Psoas muscle (tissue), 8 donors: Measurements from ENCODE around the gene TUBG1. TPM values are rescaled to one million over a fixed set of nuclear protein-coding genes. Genes with fewer than 3 reads are reported as not detected.
"Not testable (repeated sequence)": the region's sequence is repeated elsewhere in the genome, so short reads cannot be mapped to it uniquely, and the experiment has no call there.

Experiments
- ATAC-seq, 4 donors: fragments of 200-7000 bp; cut with Tn5 transposase; one replicate each; pipeline ENCODE4 v1.9.1; 2020; ENCODE audit warnings: moderate library complexity in 3 of 4, mild to moderate bottlenecking in 2 of 4
- DNase-seq, 2 donors: peaks; one replicate each; pipeline ENCODE4 v3.0.0-alpha.2; 2020
- H3K27ac ChIP-seq: fragments of 200-600 bp; one replicate; pipeline ENCODE4 v1.8.0; 2022
- H3K27me3 ChIP-seq, 3 donors: fragments of 200-600 bp in 1 of 3; one replicate each; pipeline versions ENCODE4 v1.6.1 to v1.8.0; 2013 to 2022; ENCODE audit warnings: low read length in 2 of 3, mild to moderate bottlenecking in 2 of 3, moderate library complexity in 1 of 3; ENCODE audit not compliant: insufficient read depth in 3 of 3
- H3K36me3 ChIP-seq, 2 donors: fragments of 200-600 bp in 1 of 2; one replicate each; pipeline versions ENCODE4 v1.6.1 to v1.8.0; 2013 to 2022; ENCODE audit warnings: low read depth in 1 of 2, mild to moderate bottlenecking in 1 of 2, moderate library complexity in 1 of 2; ENCODE audit not compliant: insufficient read depth in 1 of 2
- H3K4me1 ChIP-seq: fragments of 200-600 bp; one replicate; pipeline ENCODE4 v1.8.0; 2022
- H3K4me3 ChIP-seq: fragments of 200-600 bp; one replicate; pipeline ENCODE4 v1.8.0; 2022; ENCODE audit warnings: mild to moderate bottlenecking
- H3K9me3 ChIP-seq: fragments of 200-600 bp; one replicate; pipeline ENCODE4 v1.8.0; 2022
- WGBS, 3 donors: extraction: QIAGEN DNeasy Blood & Tissue Kit; methylation state at CpG; one replicate each; pipeline versions ENCODE4 v1.1.6 to v1.1.7; 2013; 5-methylcytosine and 5-hydroxymethylcytosine counted together
- intact Hi-C, 2 donors: fragments of 100-400 bp; cut with DNase I; formaldehyde crosslinking; loops; one replicate each; pipeline versions ENCODE4 v1.11.0 to v1.14.2; 2022
- polyA plus RNA-seq, 3 donors: library from polyadenylated mRNA; stranded (reverse); fragments of 200-250 nt; gene quantifications; one replicate each; pipeline ENCODE4 v1.2.3, GENCODE V29; 2013
- total RNA-seq, 4 donors: library from RNA; stranded (reverse); fragmentation: NEBNext Ultra II Directional in 2 of 4; extraction: Animal tissue kit (Norgen Biotek cat#: 25700) in 2 of 4; gene quantifications; one replicate each; pipeline versions ENCODE4 v1.2.1 to v1.2.4, GENCODE V29; 2021 to 2023
- TF ChIP-seq, protein P1 (sequence below): fragments of 200-600 bp; IDR thresholded peaks from one replicate; pipeline ENCODE4 v1.8.0; 2022; ENCODE audit warnings: antibody characterized with exemption
- donor health status: healthy with polysubstance abuse.
- donor health status: DM: no; HTN: no; CAD: no; lungs with moderate emphysema.
- donor health status: Bipolar disorder and iron deficiency.
- donor health status: healthy.
- donor health status: DM: yes; HTN: yes; CAD: no.
- donor health status: DM: no; HTN: no; CAD: no.
- donor health status: DM: no; HTN: no; CAD: no.
- donor health status: DM: yes; HTN: yes; CAD: no.

TUBG1 gene
- total and polyA plus RNA-seq, 7 donors: 46.9 to 90.2 (median 68.8) TPM

DNA sequence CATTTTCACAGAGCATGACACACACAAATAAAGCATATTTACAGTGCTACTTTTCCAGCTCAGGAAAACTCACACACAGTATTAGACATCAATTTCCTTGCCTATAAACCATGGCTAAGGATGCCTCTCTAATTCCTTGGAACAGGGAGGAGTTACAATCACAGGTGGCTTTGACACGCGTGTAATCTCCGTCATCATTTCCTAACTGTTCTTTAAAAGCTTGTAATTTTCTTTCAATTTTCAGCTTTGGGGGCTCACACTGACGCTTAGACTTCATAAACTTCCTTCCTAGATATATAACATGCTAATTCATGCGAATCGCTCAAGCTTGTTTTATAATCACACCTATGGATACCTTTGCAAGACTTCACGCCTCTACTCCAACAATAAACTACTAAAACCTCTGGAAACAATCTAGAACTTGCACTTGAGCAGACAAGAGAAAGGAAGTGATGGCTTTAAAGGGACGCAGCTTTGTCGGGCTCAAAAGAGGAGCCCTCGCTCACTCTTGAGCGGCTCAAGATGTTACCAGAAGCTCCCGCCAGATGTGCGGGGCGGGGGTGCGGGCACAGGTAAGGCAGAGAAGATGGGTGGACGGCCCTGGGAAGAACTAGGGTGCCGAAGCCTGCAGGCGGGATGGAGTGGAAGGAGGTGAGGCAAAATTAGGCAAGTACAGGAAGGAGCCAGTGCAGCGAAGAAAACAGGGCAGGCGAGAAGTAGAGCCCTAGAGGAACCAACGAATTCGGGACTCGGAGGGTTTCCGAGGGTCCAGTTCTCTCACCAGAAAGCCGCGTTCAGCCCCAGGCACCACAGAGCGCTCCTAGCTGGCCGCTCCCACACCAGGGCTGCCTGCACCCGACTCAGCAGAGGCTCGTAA is 940 bp upstream of the TUBG1 start:
- DNase-seq (peak in 1 of 2 donors; percentile 57), ATAC-seq (peak; percentile 54 to 73 (median 62))
- Histone ChIP-seq H3K9me3 (no peaks in the 10 kb centered on the region), H3K4me1 (peaks cover 40% of the 10 kb centered on the region), H3K27ac (peak overlapping the region; percentile 90), H3K27me3 (no peaks in the 10 kb centered on the region), H3K36me3 (peaks cover 10 to 34% of the 10 kb centered on the region in 2 donors), H3K4me3 (peak overlapping the region; percentile 79)
- TF ChIP-seq, protein P1, sequence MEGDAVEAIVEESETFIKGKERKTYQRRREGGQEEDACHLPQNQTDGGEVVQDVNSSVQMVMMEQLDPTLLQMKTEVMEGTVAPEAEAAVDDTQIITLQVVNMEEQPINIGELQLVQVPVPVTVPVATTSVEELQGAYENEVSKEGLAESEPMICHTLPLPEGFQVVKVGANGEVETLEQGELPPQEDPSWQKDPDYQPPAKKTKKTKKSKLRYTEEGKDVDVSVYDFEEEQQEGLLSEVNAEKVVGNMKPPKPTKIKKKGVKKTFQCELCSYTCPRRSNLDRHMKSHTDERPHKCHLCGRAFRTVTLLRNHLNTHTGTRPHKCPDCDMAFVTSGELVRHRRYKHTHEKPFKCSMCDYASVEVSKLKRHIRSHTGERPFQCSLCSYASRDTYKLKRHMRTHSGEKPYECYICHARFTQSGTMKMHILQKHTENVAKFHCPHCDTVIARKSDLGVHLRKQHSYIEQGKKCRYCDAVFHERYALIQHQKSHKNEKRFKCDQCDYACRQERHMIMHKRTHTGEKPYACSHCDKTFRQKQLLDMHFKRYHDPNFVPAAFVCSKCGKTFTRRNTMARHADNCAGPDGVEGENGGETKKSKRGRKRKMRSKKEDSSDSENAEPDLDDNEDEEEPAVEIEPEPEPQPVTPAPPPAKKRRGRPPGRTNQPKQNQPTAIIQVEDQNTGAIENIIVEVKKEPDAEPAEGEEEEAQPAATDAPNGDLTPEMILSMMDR: no peak
- WGBS, 3 donors: 0 to 1% (median 1%) methylated on average over 24 to 30 of the region's 30 CpGs
- intact Hi-C loops: no loop called here

DNA sequence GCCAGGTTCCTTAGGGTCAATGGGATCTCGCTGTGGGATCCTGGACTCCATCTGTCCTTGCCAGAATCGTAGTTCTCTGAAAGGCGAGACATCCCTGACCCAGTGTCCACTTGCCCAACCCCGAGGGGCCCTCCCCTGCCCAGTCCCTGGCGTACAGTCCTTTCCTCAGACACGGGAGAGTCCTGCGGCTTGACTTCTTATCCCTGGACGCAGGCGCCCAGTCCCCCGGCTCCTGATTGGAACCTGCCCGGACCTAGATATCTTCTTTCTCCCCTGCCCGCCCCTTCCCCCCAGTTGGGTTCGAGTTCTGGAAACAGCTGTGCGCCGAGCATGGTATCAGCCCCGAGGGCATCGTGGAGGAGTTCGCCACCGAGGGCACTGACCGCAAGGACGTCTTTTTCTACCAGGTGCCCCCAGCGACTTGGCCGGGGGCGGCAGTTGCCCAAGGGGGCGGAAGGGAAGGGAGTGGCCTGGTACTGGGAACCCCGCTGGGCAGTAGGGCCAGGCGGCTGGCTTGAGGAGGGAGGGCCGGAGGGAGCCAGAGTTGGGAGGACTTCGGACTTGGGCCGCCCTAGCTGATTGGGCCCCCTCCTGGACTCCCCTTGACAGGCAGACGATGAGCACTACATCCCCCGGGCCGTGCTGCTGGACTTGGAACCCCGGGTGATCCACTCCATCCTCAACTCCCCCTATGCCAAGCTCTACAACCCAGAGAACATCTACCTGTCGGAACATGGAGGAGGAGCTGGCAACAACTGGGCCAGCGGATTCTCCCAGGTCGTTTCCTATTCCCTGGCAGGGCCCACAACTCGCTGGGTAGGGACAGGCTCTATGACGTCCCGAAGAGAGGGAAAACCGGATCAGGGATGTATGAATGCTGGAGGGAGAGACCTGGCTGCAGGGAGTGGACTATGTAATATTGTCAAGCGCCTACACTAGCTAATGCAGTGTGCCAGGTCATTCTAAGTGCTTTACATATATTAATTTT is 625 bp downstream of the TUBG1 start:
- 6 to 11% (median 10%) methylated on average over 34 to 35 of the region's 42 CpGs for WGBS, 3 donors
- intact Hi-C loops: not testable (repeated sequence)

GRCh38 chr17:42612013-42612412 is 2.5 kb downstream of the TUBG1 start:
- TF ChIP-seq, protein P1: no peak
- Histone ChIP-seq H3K27ac (no peak overlapping the region), H3K4me3 (no peak overlapping the region), H3K9me3 (no peaks in the 10 kb centered on the region), H3K27me3 (no peaks in the 10 kb centered on the region), H3K4me1 (peaks cover 23% of the 10 kb centered on the region), H3K36me3 (peaks cover 10 to 52% of the 10 kb centered on the region in 2 donors)
- DNase-seq: no peak
- WGBS, 3 donors: 88 to 95% (median 90%) methylated on average over 4 of the region's 4 CpGs
- intact Hi-C loops: no loop called here
- no peak for ATAC-seq

More for the DNA sequence above, 625 bp downstream of the TUBG1 start:
- peaks cover 35% of the 10 kb centered on the region for H3K4me1 ChIP-seq
- not testable (repeated sequence) for H3K27me3 ChIP-seq, H3K9me3 ChIP-seq
- DNase-seq: peak; percentile 72
- H3K36me3 ChIP-seq: peaks cover 10 to 38% of the 10 kb centered on the region in 2 donors
- H3K4me3 ChIP-seq: peak overlapping the region; percentile 79
- ATAC-seq: peak; percentile 55 to 62 (median 56)
- peak overlapping the region; percentile 90 for H3K27ac ChIP-seq

DNA sequence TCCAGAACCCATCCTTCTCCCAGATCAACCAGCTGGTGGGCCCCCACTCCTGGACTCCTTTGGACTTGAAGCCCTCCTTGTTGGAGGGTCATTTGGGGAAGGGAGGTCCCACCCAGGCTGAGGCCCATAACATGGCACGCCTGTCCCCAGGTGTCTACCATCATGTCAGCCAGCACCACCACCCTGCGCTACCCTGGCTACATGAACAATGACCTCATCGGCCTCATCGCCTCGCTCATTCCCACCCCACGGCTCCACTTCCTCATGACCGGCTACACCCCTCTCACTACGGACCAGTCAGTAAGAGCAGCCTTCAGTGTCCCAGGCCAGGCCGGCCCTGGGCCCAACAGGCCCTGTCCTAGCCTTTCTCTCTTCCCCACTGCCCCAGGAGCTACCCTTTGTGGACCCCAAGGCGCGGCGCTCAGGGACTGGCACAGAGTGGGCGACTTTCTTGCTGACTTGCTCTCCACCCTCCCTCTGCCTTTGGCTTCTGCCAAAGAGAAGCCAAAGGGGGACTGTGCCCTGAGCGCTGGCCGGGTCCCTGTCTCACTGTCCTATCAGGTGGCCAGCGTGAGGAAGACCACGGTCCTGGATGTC is 4.3 kb downstream of the TUBG1 start:
- H3K4me3 ChIP-seq: no peak overlapping the region
- ATAC-seq: no peak
- H3K27ac ChIP-seq: no peak overlapping the region
- intact Hi-C loops: no loop called here
- TF ChIP-seq, protein P1: no peak
- H3K4me1 ChIP-seq: peaks cover 27% of the 10 kb centered on the region
- peaks cover 10 to 52% of the 10 kb centered on the region in 2 donors for H3K36me3 ChIP-seq
- DNase-seq: no peak
- 94 to 97% (median 95%) methylated on average over 17 of the region's 17 CpGs for WGBS, 3 donors
- no peaks in the 10 kb centered on the region for H3K9me3 ChIP-seq
- H3K27me3 ChIP-seq: no peaks in the 10 kb centered on the region
